ENCODE data around the gene PAPOLG. TPM values are rescaled to one million over a fixed set of nuclear protein-coding genes. Genes with fewer than 3 reads are reported as not detected.

The PAPOLG gene
- polyA plus RNA-seq, 1 experiment: 5.8 TPM

DNA sequence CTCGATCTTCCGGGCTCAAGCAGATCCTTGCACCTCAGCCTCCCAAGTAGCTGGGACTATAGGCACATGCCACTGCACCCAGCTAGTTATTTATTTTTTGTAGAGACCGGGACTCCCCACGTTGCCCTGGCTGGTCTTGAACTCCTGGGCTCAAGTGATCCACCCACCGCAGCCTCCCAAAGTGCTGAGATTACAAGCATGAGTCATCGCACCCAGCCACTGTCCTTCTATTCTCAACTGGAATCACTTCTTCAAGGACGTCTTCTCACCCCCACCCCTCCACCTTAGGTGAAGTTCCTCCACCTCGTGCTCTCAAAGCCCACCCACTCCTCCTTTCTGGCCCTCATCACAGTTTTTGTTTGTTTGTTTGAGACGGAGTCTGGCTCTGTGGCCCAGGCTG lies 71.3 kb downstream of the PAPOLG start:
- peaks cover 5% of the 10 kb centered on the region for H3K27me3 ChIP-seq (ENCODE audit: control insufficient read depth, insufficient read depth, low read length)
- H3K4me3 ChIP-seq (ENCODE audit: low read depth, low read length): no peak overlapping the region
- ChIA-PET POLR2A (no interaction called here), CTCF (interaction anchor here (1.1 kb wide), 1 partner anchor 12 kb away, joined by 3 read pairs; no protein-coding TSS in a partner anchor)
- no peak for DNase-seq (ENCODE audit: low read depth)
- TF ChIP-seq, protein P1, sequence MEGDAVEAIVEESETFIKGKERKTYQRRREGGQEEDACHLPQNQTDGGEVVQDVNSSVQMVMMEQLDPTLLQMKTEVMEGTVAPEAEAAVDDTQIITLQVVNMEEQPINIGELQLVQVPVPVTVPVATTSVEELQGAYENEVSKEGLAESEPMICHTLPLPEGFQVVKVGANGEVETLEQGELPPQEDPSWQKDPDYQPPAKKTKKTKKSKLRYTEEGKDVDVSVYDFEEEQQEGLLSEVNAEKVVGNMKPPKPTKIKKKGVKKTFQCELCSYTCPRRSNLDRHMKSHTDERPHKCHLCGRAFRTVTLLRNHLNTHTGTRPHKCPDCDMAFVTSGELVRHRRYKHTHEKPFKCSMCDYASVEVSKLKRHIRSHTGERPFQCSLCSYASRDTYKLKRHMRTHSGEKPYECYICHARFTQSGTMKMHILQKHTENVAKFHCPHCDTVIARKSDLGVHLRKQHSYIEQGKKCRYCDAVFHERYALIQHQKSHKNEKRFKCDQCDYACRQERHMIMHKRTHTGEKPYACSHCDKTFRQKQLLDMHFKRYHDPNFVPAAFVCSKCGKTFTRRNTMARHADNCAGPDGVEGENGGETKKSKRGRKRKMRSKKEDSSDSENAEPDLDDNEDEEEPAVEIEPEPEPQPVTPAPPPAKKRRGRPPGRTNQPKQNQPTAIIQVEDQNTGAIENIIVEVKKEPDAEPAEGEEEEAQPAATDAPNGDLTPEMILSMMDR (IDR thresholded peaks at IDR 0.05; ENCODE audit: insufficient read depth, low read depth, low read length): no peak
- H3K36me3 ChIP-seq (ENCODE audit: control insufficient read depth, insufficient read depth, low read length): no peaks in the 10 kb centered on the region

DNA sequence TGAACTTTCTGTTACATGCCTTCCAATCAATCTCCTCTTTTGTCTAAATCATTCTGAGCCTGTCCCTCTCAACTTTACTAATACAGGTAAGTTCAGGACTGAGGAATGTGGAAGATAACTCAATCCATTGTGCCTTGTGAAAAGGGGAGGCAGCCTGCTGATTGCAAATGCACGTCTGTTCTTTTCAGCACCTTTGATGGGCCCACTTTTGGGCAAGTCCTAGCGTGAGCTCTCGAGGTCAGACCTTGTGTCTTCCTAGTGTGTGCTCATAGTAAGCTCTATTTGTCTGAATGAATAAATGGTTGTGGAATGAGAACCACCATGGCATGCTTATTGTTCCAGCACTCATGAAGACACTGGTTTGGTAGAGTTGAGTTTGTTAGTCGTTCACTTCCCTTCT lies 74.9 kb downstream of the PAPOLG start:
- H3K27me3 ChIP-seq (ENCODE audit: control insufficient read depth, insufficient read depth, low read length): peaks cover 8% of the 10 kb centered on the region
- no peaks in the 10 kb centered on the region for H3K36me3 ChIP-seq (ENCODE audit: control insufficient read depth, insufficient read depth, low read length)
- TF ChIP-seq, protein P1 (IDR thresholded peaks at IDR 0.05; ENCODE audit: insufficient read depth, low read depth, low read length): no peak
- POLR2A ChIA-PET: no interaction called here
- CTCF ChIA-PET: no interaction called here
- H3K4me3 ChIP-seq (ENCODE audit: low read depth, low read length): no peak overlapping the region
- no peak for DNase-seq (ENCODE audit: low read depth)

DNA sequence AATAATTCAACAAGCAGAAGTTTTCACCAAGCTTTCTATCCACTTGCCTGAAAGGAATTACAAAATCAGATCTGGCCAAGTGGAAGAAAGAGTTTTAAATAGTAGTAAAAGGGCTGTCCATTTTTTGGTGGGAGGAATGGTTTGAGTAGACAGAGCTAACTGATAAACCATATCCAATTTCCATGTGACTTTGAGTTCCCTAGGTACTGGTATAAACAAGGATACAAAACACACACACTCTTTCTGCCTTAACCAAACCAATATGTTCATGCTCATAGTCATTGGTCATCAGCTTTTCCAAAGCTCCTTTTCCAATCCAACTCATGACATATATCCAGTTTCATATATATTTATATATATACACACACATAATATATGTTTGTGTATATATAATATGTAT lies 75.9 kb downstream of the PAPOLG start:
- no peak overlapping the region for H3K4me3 ChIP-seq (ENCODE audit: low read depth, low read length)
- ChIA-PET POLR2A (no interaction called here), CTCF (no interaction called here)
- peaks cover 8% of the 10 kb centered on the region for H3K27me3 ChIP-seq (ENCODE audit: control insufficient read depth, insufficient read depth, low read length)
- no peak for DNase-seq (ENCODE audit: low read depth)
- TF ChIP-seq, protein P1 (IDR thresholded peaks at IDR 0.05; ENCODE audit: insufficient read depth, low read depth, low read length): no peak
- H3K36me3 ChIP-seq (ENCODE audit: control insufficient read depth, insufficient read depth, low read length): no peaks in the 10 kb centered on the region

DNA sequence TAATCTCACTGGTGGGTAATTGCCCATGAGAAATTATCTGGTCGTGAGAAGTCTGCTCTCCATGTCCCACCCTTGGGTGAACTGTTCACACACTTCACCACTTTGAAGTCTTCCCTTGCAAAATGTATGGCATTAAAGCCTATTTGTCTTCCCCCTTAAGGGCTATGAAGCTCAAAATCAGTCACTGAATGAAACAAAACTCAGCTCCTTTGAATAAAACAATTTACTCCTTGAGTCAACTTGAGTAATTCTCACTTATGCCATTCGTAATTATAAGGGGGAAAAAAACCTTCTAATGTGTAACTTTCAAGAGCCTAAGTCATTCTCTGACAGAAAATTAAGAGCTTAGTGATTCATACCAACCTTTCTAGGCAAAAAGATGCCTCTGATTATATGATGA lies 76.6 kb downstream of the PAPOLG start:
- ChIA-PET POLR2A (no interaction called here), CTCF (interaction anchor here (0.6 kb wide), 1 partner anchor 15 kb away, joined by 3 read pairs; no protein-coding TSS in a partner anchor)
- TF ChIP-seq, protein P1 (IDR thresholded peaks at IDR 0.05; ENCODE audit: insufficient read depth, low read depth, low read length): no peak
- DNase-seq (ENCODE audit: low read depth): no peak
- Histone ChIP-seq H3K4me3 (ENCODE audit: low read depth, low read length) (no peak overlapping the region), H3K36me3 (ENCODE audit: control insufficient read depth, insufficient read depth, low read length) (no peaks in the 10 kb centered on the region), H3K27me3 (ENCODE audit: control insufficient read depth, insufficient read depth, low read length) (peaks cover 8% of the 10 kb centered on the region)

DNA sequence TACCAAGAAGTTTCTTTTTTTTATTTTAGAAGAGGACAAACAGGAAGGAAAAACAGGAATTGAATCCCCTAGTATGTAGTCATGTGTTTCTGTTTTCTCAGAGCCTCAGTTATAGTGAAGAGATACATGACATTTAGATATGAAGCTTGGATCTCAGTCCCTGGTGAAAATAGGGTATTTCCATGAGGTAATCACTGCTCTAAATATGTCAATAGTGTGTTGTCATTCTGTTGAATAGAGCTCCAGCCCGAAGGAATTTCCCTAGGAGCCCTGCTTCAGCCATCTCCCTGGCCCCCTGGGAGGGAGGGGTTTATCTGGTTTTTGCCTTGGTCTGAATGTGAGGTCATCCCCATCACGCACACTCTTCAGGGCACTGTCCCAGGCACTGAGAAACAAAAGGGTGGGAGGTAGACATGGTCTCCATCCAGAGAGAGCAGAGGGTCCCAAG lies 78.2 kb downstream of the PAPOLG start:
- CTCF ChIA-PET: no interaction called here

More for the DNA sequence above, 78.2 kb downstream of the PAPOLG start:
- POLR2A ChIA-PET: no interaction called here
- H3K27me3 ChIP-seq (ENCODE audit: control insufficient read depth, insufficient read depth, low read length): peaks cover 8% of the 10 kb centered on the region
- no peak overlapping the region for H3K4me3 ChIP-seq (ENCODE audit: low read depth, low read length)
- TF ChIP-seq, protein P1 (IDR thresholded peaks at IDR 0.05; ENCODE audit: insufficient read depth, low read depth, low read length): no peak
- DNase-seq (ENCODE audit: low read depth): no peak
- no peaks in the 10 kb centered on the region for H3K36me3 ChIP-seq (ENCODE audit: control insufficient read depth, insufficient read depth, low read length)
